ENCODE results near the gene PSMA6.
"Not testable (repeated sequence)": the region's sequence is repeated elsewhere in the genome, so short reads cannot be mapped to it uniquely, and the experiment has no call there.

The PSMA6 gene

DNA sequence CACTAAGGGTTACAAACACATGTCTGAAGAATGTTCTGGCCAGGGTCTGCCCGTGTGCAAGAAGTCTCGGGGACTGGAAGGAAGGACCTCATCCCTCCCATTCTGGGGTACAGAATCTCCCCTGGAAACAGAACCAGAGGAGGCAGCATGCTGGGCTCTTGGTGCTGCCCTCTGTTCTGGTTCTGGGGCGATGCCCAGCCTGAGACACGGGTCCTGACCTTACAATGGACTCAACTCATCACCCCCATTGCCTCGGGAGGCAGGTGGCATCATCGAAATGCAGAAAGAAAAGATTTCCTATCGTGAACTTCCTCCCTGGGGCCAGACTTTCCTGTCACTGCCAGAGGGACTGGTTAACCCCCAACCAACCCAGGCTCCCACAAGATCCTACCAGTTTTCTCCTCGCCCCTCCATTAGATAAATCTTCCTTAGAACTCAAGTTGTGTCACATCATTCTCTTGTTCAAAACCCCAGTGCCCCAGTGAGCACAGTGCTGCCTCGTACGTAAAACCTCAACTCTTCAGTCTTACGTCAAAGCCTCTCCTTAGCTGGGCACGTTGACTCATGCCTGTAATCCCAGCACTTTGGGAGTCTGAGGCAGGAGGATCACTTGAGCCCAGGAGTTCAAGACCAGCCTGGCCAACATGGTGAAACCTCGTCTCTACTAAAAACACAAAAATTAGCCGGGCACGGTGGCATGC lies 52.1 kb downstream of the PSMA6 start:
- Histone ChIP-seq H3K27me3 (ENCODE audit: insufficient read depth, low read length, poor library complexity) (no peaks in the 10 kb centered on the region), H3K27ac (ENCODE audit: low read depth, low read length) (no peak overlapping the region)
- no CpG with 5 or more reads among the region's 15 CpGs for WGBS (ENCODE audit: extremely low coverage, insufficient coverage, low lambda C conversion rate)

GRCh38 chr14:35346738-35347322 lies 54.6 kb downstream of the PSMA6 start:
- Histone ChIP-seq H3K27me3 (ENCODE audit: insufficient read depth, low read length, poor library complexity) (no peaks in the 10 kb centered on the region), H3K4me1 (ENCODE audit: control insufficient read depth, low read depth, low read length) (peaks cover 20% of the 10 kb centered on the region), H2BK120ac (ENCODE audit: low read depth, low read length) (peak overlapping the region; percentile 78), H3K9ac (ENCODE audit: low read length) (peak overlapping the region; percentile 50), H3K79me2 (ENCODE audit: control insufficient read depth, insufficient read depth, low read length) (no peaks in the 10 kb centered on the region), H3K36me3 (ENCODE audit: control insufficient read depth, insufficient read depth, low read length) (no peaks in the 10 kb centered on the region), H3K56ac (ENCODE audit: low read length) (peak overlapping the region; percentile 93), H3K23ac (ENCODE audit: low read length) (peak overlapping the region; percentile 2), H2BK15ac (replicated peaks; ENCODE audit: low read depth) (no peak overlapping the region), H3K27ac (ENCODE audit: low read depth, low read length) (peak overlapping the region; percentile 74), H4K8ac (ENCODE audit: low read depth, low read length) (no peak overlapping the region), H3K4me2 (ENCODE audit: low read length) (no peak overlapping the region), H2BK5ac (ENCODE audit: low read length) (peak overlapping the region; percentile 100), H4K5ac (ENCODE audit: low read length) (peak overlapping the region; percentile 88), H2AK5ac (ENCODE audit: low read length) (peak overlapping the region; percentile 98), H3K18ac (ENCODE audit: low read length) (peak overlapping the region; percentile 31), H3K4ac (ENCODE audit: low read depth, low read length) (peak overlapping the region; percentile 98), H3K79me1 (ENCODE audit: low read length) (no peaks in the 10 kb centered on the region), H3K4me3 (ENCODE audit: low read length) (no peak overlapping the region)
- no CpG with 5 or more reads among the region's 11 CpGs for WGBS (ENCODE audit: extremely low coverage, insufficient coverage, low lambda C conversion rate)
- DNase-seq: no peak

More for the DNA sequence above, 52.1 kb downstream of the PSMA6 start:
- Histone ChIP-seq H3K4me3 (ENCODE audit: low read length) (no peak overlapping the region), H2BK15ac (replicated peaks; ENCODE audit: low read depth) (no peak overlapping the region), H3K4me2 (ENCODE audit: low read length) (no peak overlapping the region), H3K79me1 (ENCODE audit: low read length) (no peaks in the 10 kb centered on the region), H2BK5ac (ENCODE audit: low read length) (peak overlapping the region; percentile 78), H4K5ac (ENCODE audit: low read length) (no peak overlapping the region), H3K36me3 (ENCODE audit: control insufficient read depth, insufficient read depth, low read length) (no peaks in the 10 kb centered on the region), H3K18ac (ENCODE audit: low read length) (no peak overlapping the region), H3K9ac (ENCODE audit: low read length) (no peak overlapping the region), H3K4me1 (ENCODE audit: control insufficient read depth, low read depth, low read length) (peaks cover 17% of the 10 kb centered on the region), H2AK5ac (ENCODE audit: low read length) (peak overlapping the region; percentile 72), H3K4ac (ENCODE audit: low read depth, low read length) (no peak overlapping the region), H2BK120ac (ENCODE audit: low read depth, low read length) (no peak overlapping the region), H3K79me2 (ENCODE audit: control insufficient read depth, insufficient read depth, low read length) (no peaks in the 10 kb centered on the region), H4K8ac (ENCODE audit: low read depth, low read length) (no peak overlapping the region), H3K56ac (ENCODE audit: low read length) (peak overlapping the region; percentile 44), H3K23ac (ENCODE audit: low read length) (no peak overlapping the region)
- no peak for DNase-seq

DNA sequence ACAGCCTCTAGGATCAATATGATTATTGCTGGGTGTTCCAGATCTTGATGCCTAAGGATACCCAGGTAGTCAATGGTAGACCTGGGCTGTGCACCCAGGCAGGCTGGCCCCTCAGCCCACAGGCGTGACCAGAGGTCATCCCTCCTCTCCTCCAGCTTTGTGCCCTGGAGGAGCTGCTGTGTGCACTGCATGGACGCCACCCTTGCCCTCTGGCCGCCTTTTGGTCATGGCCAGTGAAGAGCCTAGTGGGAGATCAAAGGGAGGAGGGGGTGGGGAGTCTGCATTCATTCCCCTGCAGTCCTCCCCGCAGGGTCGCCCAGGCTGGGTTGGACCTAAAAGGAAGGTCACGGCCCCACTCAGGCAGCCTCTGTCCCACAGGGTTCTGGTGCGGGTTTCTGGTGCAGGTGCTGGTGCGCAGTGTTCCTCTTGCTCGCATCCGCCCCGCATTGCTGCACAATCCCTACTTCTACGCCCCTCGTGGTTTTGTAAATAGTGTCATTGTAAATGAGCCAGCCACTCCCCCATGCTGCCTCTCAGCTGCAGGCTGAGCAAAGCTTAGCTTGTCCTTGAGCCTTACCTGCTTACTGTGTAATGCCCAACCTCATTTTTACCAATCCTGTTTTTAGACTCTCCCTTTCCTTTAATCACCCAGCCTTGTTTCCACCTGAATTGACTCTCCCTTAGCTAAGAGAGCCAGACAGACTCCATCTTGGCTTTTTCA lies 55.3 kb downstream of the PSMA6 start:
- H2BK15ac ChIP-seq (replicated peaks; ENCODE audit: low read depth): no peak overlapping the region
- H2BK5ac ChIP-seq (ENCODE audit: low read length): peak overlapping the region; percentile 100
- H3K79me2 ChIP-seq (ENCODE audit: control insufficient read depth, insufficient read depth, low read length): no peaks in the 10 kb centered on the region
- H3K4me1 ChIP-seq (ENCODE audit: control insufficient read depth, low read depth, low read length): peaks cover 21% of the 10 kb centered on the region
- no peak overlapping the region for H4K8ac ChIP-seq (ENCODE audit: low read depth, low read length)
- no peak overlapping the region for H3K4me2 ChIP-seq (ENCODE audit: low read length)
- peak overlapping the region; percentile 74 for H3K27ac ChIP-seq (ENCODE audit: low read depth, low read length)
- peak overlapping the region; percentile 98 for H3K4ac ChIP-seq (ENCODE audit: low read depth, low read length)
- peak overlapping the region; percentile 74 for H4K5ac ChIP-seq (ENCODE audit: low read length)
- no peak overlapping the region for H3K23ac ChIP-seq (ENCODE audit: low read length)
- H3K56ac ChIP-seq (ENCODE audit: low read length): peak overlapping the region; percentile 93
- DNase-seq: peak; percentile 76
- no peaks in the 10 kb centered on the region for H3K79me1 ChIP-seq (ENCODE audit: low read length)
- H2BK120ac ChIP-seq (ENCODE audit: low read depth, low read length): peak overlapping the region; percentile 78
- peak overlapping the region; percentile 50 for H3K9ac ChIP-seq (ENCODE audit: low read length)
- H2AK5ac ChIP-seq (ENCODE audit: low read length): peak overlapping the region; percentile 98
- no peak overlapping the region for H3K4me3 ChIP-seq (ENCODE audit: low read length)
- H3K27me3 ChIP-seq (ENCODE audit: insufficient read depth, low read length, poor library complexity): no peaks in the 10 kb centered on the region
- peak overlapping the region; percentile 31 for H3K18ac ChIP-seq (ENCODE audit: low read length)
- WGBS (ENCODE audit: extremely low coverage, insufficient coverage, low lambda C conversion rate): no CpG with 5 or more reads among the region's 13 CpGs
- H3K36me3 ChIP-seq (ENCODE audit: control insufficient read depth, insufficient read depth, low read length): no peaks in the 10 kb centered on the region

DNA sequence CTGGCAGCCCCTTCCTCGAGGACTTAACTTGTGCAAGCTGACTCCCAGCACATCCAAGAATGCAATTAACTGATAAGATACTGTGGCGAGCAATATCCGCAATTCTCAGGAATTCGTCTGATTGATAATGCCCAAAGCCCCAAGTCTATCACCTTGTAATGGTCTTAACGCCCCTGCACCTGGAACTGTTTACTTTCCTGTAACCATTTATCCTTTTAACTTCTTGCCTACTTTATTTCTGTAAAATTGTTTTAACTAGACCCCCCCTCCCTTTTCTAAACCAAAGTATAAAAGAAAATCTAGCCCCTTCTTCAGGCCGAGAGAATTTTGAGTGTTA lies 55.8 kb downstream of the PSMA6 start:
- not testable (repeated sequence) for H3K18ac ChIP-seq (ENCODE audit: low read length); H3K79me2 ChIP-seq (ENCODE audit: control insufficient read depth, insufficient read depth, low read length); H3K4me3 ChIP-seq (ENCODE audit: low read length); H2BK15ac ChIP-seq (replicated peaks; ENCODE audit: low read depth); H4K5ac ChIP-seq (ENCODE audit: low read length); H3K23ac ChIP-seq (ENCODE audit: low read length); H2BK120ac ChIP-seq (ENCODE audit: low read depth, low read length); H2AK5ac ChIP-seq (ENCODE audit: low read length); H3K27me3 ChIP-seq (ENCODE audit: insufficient read depth, low read length, poor library complexity); H3K4ac ChIP-seq (ENCODE audit: low read depth, low read length); H3K4me2 ChIP-seq (ENCODE audit: low read length); H4K8ac ChIP-seq (ENCODE audit: low read depth, low read length); H3K36me3 ChIP-seq (ENCODE audit: control insufficient read depth, insufficient read depth, low read length); H3K79me1 ChIP-seq (ENCODE audit: low read length)
- Histone ChIP-seq H2BK5ac (ENCODE audit: low read length) (peak overlapping the region; percentile 87), H3K4me1 (ENCODE audit: control insufficient read depth, low read depth, low read length) (peaks cover 21% of the 10 kb centered on the region), H3K27ac (ENCODE audit: low read depth, low read length) (peak overlapping the region; percentile 30), H3K56ac (ENCODE audit: low read length) (peak overlapping the region; percentile 75), H3K9ac (ENCODE audit: low read length) (peak overlapping the region; percentile 45)
- peak; percentile 92 for DNase-seq
- WGBS (ENCODE audit: extremely low coverage, insufficient coverage, low lambda C conversion rate): no CpG with 5 or more reads among the region's 6 CpGs

DNA sequence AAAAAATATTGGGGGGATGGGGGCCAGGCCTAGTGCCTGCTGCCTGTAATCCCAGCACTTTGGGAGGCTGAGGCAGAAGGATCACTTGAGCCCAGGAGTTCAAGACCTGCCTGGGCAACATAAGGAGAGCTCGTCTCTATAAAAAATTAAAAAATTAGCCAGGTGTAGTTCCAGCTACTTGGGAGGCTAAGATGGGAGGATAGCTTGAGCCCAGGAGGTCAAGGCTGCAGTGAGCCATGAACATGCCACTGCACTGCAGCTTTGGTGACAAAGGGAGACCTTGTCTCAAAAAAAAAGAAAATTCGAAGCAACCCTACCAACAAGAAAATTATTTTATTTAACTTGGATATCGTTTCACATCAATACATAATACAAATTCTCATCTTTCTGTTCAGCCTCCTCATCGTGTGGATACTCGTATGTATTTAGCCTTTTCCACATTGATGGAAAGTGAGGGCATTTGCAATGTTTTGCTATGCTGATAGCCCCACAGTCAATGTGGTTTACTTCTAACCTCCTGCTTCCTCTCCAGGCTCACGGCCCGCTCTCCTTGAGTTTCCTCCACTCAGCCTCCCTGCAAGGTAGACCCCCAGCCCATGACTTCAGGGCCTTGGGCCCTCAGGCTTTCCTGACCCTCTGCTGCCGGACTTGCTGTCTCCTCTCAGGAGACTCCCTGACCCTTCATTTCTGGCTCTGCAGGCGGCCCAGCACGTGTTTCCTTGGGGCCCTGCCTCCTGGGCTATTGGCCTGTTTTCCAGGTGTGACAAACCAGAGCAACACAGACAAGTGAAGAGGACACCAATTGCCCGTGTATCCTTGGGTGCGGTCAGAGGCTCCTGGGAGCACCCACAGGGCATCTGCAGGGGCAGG lies 57.5 kb downstream of the PSMA6 start:
- H3K18ac ChIP-seq (ENCODE audit: low read length): peak overlapping the region; percentile 35
- H2BK120ac ChIP-seq (ENCODE audit: low read depth, low read length): peak overlapping the region; percentile 78

More for the DNA sequence above, 57.5 kb downstream of the PSMA6 start:
- peak overlapping the region; percentile 31 for H3K9ac ChIP-seq (ENCODE audit: low read length)
- H3K27me3 ChIP-seq (ENCODE audit: insufficient read depth, low read length, poor library complexity): no peaks in the 10 kb centered on the region
- H3K23ac ChIP-seq (ENCODE audit: low read length): peak overlapping the region; percentile 80
- H2BK5ac ChIP-seq (ENCODE audit: low read length): peak overlapping the region; percentile 90
- H3K36me3 ChIP-seq (ENCODE audit: control insufficient read depth, insufficient read depth, low read length): no peaks in the 10 kb centered on the region
- no peak overlapping the region for H3K4me3 ChIP-seq (ENCODE audit: low read length)
- no peak overlapping the region for H4K8ac ChIP-seq (ENCODE audit: low read depth, low read length)
- H2AK5ac ChIP-seq (ENCODE audit: low read length): peak overlapping the region; percentile 72
- peaks cover 21% of the 10 kb centered on the region for H3K4me1 ChIP-seq (ENCODE audit: control insufficient read depth, low read depth, low read length)
- DNase-seq: peak; percentile 42
- H3K79me1 ChIP-seq (ENCODE audit: low read length): no peaks in the 10 kb centered on the region
- peak overlapping the region; percentile 90 for H3K4ac ChIP-seq (ENCODE audit: low read depth, low read length)
- no peak overlapping the region for H2BK15ac ChIP-seq (replicated peaks; ENCODE audit: low read depth)
- H3K27ac ChIP-seq (ENCODE audit: low read depth, low read length): peak overlapping the region; percentile 53
- no peaks in the 10 kb centered on the region for H3K79me2 ChIP-seq (ENCODE audit: control insufficient read depth, insufficient read depth, low read length)
- WGBS (ENCODE audit: extremely low coverage, insufficient coverage, low lambda C conversion rate): 100% methylated on average over 2 of the region's 12 CpGs
- H4K5ac ChIP-seq (ENCODE audit: low read length): peak overlapping the region; percentile 86
- no peak overlapping the region for H3K4me2 ChIP-seq (ENCODE audit: low read length)
- peak overlapping the region; percentile 84 for H3K56ac ChIP-seq (ENCODE audit: low read length)
